Liver (tissue), 9 donors: Measurements from ENCODE around the gene COQ8A. TPM values are rescaled to one million over a fixed set of nuclear protein-coding genes. Genes with fewer than 3 reads are reported as not detected.

ENCODE experiments used
- DNase-seq: peaks from one replicate; pipeline ENCODE4 v3.0.0-alpha.2; 2017; ENCODE audit warnings: low spot score
- H3K27ac ChIP-seq, 2 donors: one replicate each; pipeline ENCODE4 v1.7.0; 2013; ENCODE audit warnings: inconsistent platforms in 2 of 2, low read length in 2 of 2, control low read depth in 1 of 2, low read depth in 1 of 2, mild to moderate bottlenecking in 1 of 2
- H3K27me3 ChIP-seq, 4 donors: one replicate each; pipeline versions ENCODE4 v1.6.1 to v1.7.0; 2013; ENCODE audit warnings: low read length in 3 of 4, inconsistent platforms in 1 of 4, mild to moderate bottlenecking in 1 of 4, moderate library complexity in 1 of 4; ENCODE audit not compliant: control insufficient read depth in 4 of 4, insufficient read depth in 4 of 4
- H3K36me3 ChIP-seq, 4 donors: one replicate each; pipeline versions ENCODE4 v1.6.1 to v1.7.0; 2013; ENCODE audit warnings: low read length in 3 of 4, mild to moderate bottlenecking in 3 of 4, low read depth in 1 of 4, moderate library complexity in 1 of 4; ENCODE audit not compliant: control insufficient read depth in 4 of 4, insufficient read depth in 3 of 4
- H3K4me1 ChIP-seq, 4 donors: one replicate each; pipeline versions ENCODE4 v1.6.1 to v1.7.0; 2013; ENCODE audit warnings: low read length in 3 of 4, mild to moderate bottlenecking in 3 of 4, moderate library complexity in 1 of 4; ENCODE audit not compliant: control insufficient read depth in 4 of 4, insufficient read depth in 4 of 4
- H3K4me3 ChIP-seq, 3 donors: one replicate each; pipeline versions ENCODE4 v1.6.1 to v1.7.0; 2013; ENCODE audit warnings: low read length in 3 of 3, control low read depth in 1 of 3, low read depth in 1 of 3, mild to moderate bottlenecking in 1 of 3
- H3K9ac ChIP-seq, 2 donors: one replicate each; pipeline ENCODE4 v1.7.0; 2013; ENCODE audit warnings: low read length in 2 of 2, mild to moderate bottlenecking in 2 of 2, moderate library complexity in 2 of 2, control low read depth in 1 of 2, low read depth in 1 of 2
- H3K9me3 ChIP-seq, 4 donors: one replicate each; pipeline versions ENCODE4 v1.6.1 to v1.7.0; 2013; ENCODE audit warnings: low read length in 3 of 4; ENCODE audit not compliant: control insufficient read depth in 4 of 4
- EGR1 ChIP-seq, 2 donors: IDR thresholded peaks; 2 replicates each; pipeline ENCODE4 v1.6.1; 2016 to 2018; ENCODE audit warnings: antibody characterized with exemption in 2 of 2, low read depth in 2 of 2
- FOXA1 ChIP-seq: IDR thresholded peaks from 2 replicates; pipeline ENCODE4 v1.6.1; 2016; ENCODE audit warnings: antibody characterized with exemption
- FOXA2 ChIP-seq: IDR thresholded peaks from 2 replicates; pipeline ENCODE4 v1.6.1; 2016; ENCODE audit warnings: antibody characterized with exemption
- GABPA ChIP-seq, 2 donors: IDR thresholded peaks in 1 of 2; conservative IDR thresholded peaks in 1 of 2; 2 replicates each; pipeline ENCODE4 v1.6.1; 2016; ENCODE audit warnings: antibody characterized with exemption in 2 of 2, mild to moderate bottlenecking in 1 of 2, moderate library complexity in 1 of 2
- HNF4A ChIP-seq, 2 donors: conservative IDR thresholded peaks; 2 replicates each; pipeline ENCODE4 v1.6.1; 2016; ENCODE audit warnings: antibody characterized with exemption in 2 of 2, mild to moderate bottlenecking in 2 of 2
- HNF4G ChIP-seq: IDR thresholded peaks from 2 replicates; pipeline ENCODE4 v1.6.1; 2016; ENCODE audit warnings: antibody characterized with exemption
- NR2F2 ChIP-seq: IDR thresholded peaks from 2 replicates; pipeline ENCODE4 v1.6.1; 2016; ENCODE audit warnings: antibody characterized with exemption
- RXRA ChIP-seq, 2 donors: IDR thresholded peaks; 2 replicates each; pipeline ENCODE4 v1.6.1; 2017 to 2018; ENCODE audit warnings: antibody characterized with exemption in 2 of 2, mild to moderate bottlenecking in 1 of 2
- SP1 ChIP-seq: IDR thresholded peaks from 2 replicates; pipeline ENCODE4 v1.6.1; 2018; ENCODE audit warnings: antibody characterized with exemption, mild to moderate bottlenecking
- TAF1 ChIP-seq: conservative IDR thresholded peaks from 2 replicates; pipeline ENCODE4 v1.6.1; 2016; ENCODE audit warnings: antibody characterized with exemption, mild to moderate bottlenecking
- YY1 ChIP-seq: IDR thresholded peaks from 2 replicates; pipeline ENCODE4 v1.6.1; 2016; ENCODE audit warnings: antibody characterized with exemption, mild to moderate bottlenecking
- WGBS: extraction: QIAGEN DNeasy Blood & Tissue Kit; methylation state at CpG from one replicate; pipeline ENCODE4 v1.1.7; 2013; 5-methylcytosine and 5-hydroxymethylcytosine counted together
- polyA plus RNA-seq, 2 donors: library from polyadenylated mRNA; stranded (reverse) in 1 of 2; unstranded in 1 of 2; fragments of 200-250 nt in 1 of 2; fragments of >200 nt in 1 of 2; fragmentation: Nextera tagmentation in 1 of 2; extraction: Ambion mirVana in 1 of 2; gene quantifications; one replicate each; pipeline versions ENCODE4 v1.2.1 to v1.2.3, GENCODE V29; 2013 to 2015
- total RNA-seq, 2 donors: library from RNA; depleted of rRNA; stranded (reverse); fragments of >200 nt; gene quantifications; one replicate each; pipeline ENCODE4 v1.2.3, GENCODE V29; 2014
- TF ChIP-seq, protein P1 (sequence below): IDR thresholded peaks from 2 replicates; pipeline ENCODE4 v1.6.1; 2016; ENCODE audit warnings: antibody characterized with exemption
- TF ChIP-seq, protein P2 (sequence below): IDR thresholded peaks from 2 replicates; pipeline ENCODE4 v1.6.1; 2016; ENCODE audit warnings: antibody characterized with exemption
- TF ChIP-seq, protein P3 (sequence below): fragments of 150-350 bp; IDR thresholded peaks from 2 replicates; pipeline ENCODE4 v1.5.1; 2017; ENCODE audit warnings: improper control_type of control experiment, low read depth, low read length; ENCODE audit not compliant: missing input control
- TF ChIP-seq, protein P4 (sequence below): IDR thresholded peaks from 2 replicates; pipeline ENCODE4 v1.6.1; 2016; ENCODE audit warnings: antibody characterized with exemption
- donor health status: healthy.
- donor health status: healthy.
- donor health status: healthy.
- donor health status: healthy.
- donor health status: healthy.

The COQ8A gene
- total and polyA plus RNA-seq, 4 donors = 24.4 to 60.0 (median 54.9) TPM

DNA sequence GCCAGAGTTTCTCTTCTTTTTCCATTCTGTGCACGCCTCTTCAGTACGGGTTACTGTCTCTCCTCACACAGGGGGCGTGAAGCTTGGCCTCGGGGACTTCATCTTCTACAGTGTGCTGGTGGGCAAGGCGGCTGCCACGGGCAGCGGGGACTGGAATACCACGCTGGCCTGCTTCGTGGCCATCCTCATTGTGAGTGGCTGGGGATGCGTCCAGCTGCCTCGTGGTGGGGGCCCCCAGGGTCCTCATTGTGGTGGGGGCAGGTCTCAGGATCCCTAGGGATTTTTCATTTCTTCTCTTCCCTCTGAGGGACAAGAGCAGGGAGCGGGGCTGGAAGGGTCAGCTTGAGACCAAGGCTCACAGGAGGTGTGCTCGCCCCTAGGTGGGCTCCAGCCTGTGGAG lies 46.2 kb upstream of the COQ8A start:
- peaks cover 0 to 3% (median 0%) of the 10 kb centered on the region in 4 donors for H3K4me1 ChIP-seq
- no peak overlapping the region for H3K9ac ChIP-seq
- no peak for DNase-seq
- H3K27ac ChIP-seq = no peak overlapping the region
- H3K36me3 ChIP-seq = peaks cover 7 to 42% (median 18%) of the 10 kb centered on the region in 4 donors
- no peak for TF ChIP-seq RXRA (IDR thresholded peaks at IDR 0.05)
- no peak for TF ChIP-seq HNF4G
- TF ChIP-seq, protein P1, sequence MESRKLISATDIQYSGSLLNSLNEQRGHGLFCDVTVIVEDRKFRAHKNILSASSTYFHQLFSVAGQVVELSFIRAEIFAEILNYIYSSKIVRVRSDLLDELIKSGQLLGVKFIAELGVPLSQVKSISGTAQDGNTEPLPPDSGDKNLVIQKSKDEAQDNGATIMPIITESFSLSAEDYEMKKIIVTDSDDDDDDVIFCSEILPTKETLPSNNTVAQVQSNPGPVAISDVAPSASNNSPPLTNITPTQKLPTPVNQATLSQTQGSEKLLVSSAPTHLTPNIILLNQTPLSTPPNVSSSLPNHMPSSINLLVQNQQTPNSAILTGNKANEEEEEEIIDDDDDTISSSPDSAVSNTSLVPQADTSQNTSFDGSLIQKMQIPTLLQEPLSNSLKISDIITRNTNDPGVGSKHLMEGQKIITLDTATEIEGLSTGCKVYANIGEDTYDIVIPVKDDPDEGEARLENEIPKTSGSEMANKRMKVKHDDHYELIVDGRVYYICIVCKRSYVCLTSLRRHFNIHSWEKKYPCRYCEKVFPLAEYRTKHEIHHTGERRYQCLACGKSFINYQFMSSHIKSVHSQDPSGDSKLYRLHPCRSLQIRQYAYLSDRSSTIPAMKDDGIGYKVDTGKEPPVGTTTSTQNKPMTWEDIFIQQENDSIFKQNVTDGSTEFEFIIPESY = no peak
- TF ChIP-seq, protein P2, sequence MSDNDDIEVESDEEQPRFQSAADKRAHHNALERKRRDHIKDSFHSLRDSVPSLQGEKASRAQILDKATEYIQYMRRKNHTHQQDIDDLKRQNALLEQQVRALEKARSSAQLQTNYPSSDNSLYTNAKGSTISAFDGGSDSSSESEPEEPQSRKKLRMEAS = no peak
- TF ChIP-seq EGR1 (IDR thresholded peaks at IDR 0.05; ENCODE audit: low read depth in 2 of 2) = no peak
- TF ChIP-seq, protein P3, sequence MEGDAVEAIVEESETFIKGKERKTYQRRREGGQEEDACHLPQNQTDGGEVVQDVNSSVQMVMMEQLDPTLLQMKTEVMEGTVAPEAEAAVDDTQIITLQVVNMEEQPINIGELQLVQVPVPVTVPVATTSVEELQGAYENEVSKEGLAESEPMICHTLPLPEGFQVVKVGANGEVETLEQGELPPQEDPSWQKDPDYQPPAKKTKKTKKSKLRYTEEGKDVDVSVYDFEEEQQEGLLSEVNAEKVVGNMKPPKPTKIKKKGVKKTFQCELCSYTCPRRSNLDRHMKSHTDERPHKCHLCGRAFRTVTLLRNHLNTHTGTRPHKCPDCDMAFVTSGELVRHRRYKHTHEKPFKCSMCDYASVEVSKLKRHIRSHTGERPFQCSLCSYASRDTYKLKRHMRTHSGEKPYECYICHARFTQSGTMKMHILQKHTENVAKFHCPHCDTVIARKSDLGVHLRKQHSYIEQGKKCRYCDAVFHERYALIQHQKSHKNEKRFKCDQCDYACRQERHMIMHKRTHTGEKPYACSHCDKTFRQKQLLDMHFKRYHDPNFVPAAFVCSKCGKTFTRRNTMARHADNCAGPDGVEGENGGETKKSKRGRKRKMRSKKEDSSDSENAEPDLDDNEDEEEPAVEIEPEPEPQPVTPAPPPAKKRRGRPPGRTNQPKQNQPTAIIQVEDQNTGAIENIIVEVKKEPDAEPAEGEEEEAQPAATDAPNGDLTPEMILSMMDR = no peak
- TF ChIP-seq GABPA (IDR thresholded peaks at IDR 0.05 in 1 of 2, conservative IDR thresholded peaks at IDR 0.05 in 1 of 2) = no peak
- no peaks in the 10 kb centered on the region for H3K9me3 ChIP-seq
- WGBS = 95% methylated on average over 13 of the region's 13 CpGs
- H3K27me3 ChIP-seq = no peaks in the 10 kb centered on the region
- H3K4me3 ChIP-seq = no peak overlapping the region

DNA sequence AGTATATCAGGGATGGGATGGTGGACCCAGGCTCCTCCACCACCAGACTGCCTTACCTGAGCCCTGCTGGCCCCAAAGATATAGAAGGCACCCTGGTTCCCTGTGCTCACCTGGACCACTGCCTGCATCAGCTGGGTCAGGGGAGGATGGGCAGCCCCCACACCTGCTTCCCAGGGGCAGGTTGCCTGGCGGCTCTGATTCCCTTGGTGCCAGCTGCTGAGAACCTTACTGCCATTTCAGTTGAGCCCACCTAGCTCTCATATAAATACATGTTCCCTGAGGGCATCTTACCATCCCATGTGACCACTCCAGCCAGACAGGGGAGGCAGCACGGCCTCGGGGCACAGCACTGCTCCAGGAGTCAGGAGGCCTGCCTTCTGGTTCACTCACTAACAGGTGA lies 45.3 kb upstream of the COQ8A start:
- TF ChIP-seq FOXA2 = no peak
- no peak for TF ChIP-seq YY1
- TF ChIP-seq, protein P2 = no peak
- 98% methylated on average over 3 of the region's 3 CpGs for WGBS
- Histone ChIP-seq H3K9me3 (no peaks in the 10 kb centered on the region), H3K36me3 (peaks cover 7 to 43% (median 19%) of the 10 kb centered on the region in 4 donors), H3K4me3 (no peak overlapping the region), H3K9ac (no peak overlapping the region), H3K27me3 (no peaks in the 10 kb centered on the region), H3K27ac (no peak overlapping the region), H3K4me1 (peaks cover 0 to 3% (median 0%) of the 10 kb centered on the region in 4 donors)
- no peak for DNase-seq

DNA sequence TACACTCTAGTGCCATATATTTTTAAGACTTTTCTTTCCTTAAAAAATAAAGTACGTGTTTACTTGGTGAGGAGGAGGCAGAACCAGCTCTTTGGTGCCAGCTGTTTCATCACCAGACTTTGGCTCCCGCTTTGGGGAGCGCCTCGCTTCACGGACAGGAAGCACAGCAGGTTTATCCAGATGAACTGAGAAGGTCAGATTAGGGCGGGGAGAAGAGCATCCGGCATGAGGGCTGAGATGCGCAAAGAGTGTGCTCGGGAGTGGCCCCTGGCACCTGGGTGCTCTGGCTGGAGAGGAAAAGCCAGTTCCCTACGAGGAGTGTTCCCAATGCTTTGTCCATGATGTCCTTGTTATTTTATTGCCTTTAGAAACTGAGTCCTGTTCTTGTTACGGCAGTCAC lies 44.5 kb upstream of the COQ8A start:
- H3K4me1 ChIP-seq = peaks cover 0 to 3% (median 0%) of the 10 kb centered on the region in 4 donors
- peaks cover 4 to 40% (median 16%) of the 10 kb centered on the region in 4 donors for H3K36me3 ChIP-seq
- WGBS = 83% methylated on average over 11 of the region's 11 CpGs
- H3K4me3 ChIP-seq = no peak overlapping the region
- no peaks in the 10 kb centered on the region for H3K27me3 ChIP-seq
- no peaks in the 10 kb centered on the region for H3K9me3 ChIP-seq
- no peak overlapping the region for H3K27ac ChIP-seq
- TF ChIP-seq, protein P2 = no peak
- TF ChIP-seq NR2F2 = no peak
- no peak for TF ChIP-seq FOXA2
- TF ChIP-seq TAF1 = no peak
- TF ChIP-seq, protein P3 = no peak
- TF ChIP-seq, protein P4, sequence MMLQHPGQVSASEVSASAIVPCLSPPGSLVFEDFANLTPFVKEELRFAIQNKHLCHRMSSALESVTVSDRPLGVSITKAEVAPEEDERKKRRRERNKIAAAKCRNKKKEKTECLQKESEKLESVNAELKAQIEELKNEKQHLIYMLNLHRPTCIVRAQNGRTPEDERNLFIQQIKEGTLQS = no peak
- no peak for TF ChIP-seq GABPA (IDR thresholded peaks at IDR 0.05 in 1 of 2, conservative IDR thresholded peaks at IDR 0.05 in 1 of 2)
- TF ChIP-seq FOXA1 = no peak
- no peak for TF ChIP-seq HNF4A (conservative IDR thresholded peaks at IDR 0.05)
- no peak for TF ChIP-seq RXRA (IDR thresholded peaks at IDR 0.05)
- TF ChIP-seq SP1 = no peak
- no peak overlapping the region for H3K9ac ChIP-seq
- no peak for DNase-seq
